Activated CD4-positive, alpha-beta memory T cell treated with anti-CD3 and anti-CD28 coated beads, Interleukin-2, amount 10 ng/mL, durations not matched to agents 7 days and 5 days (primary cell): ENCODE results near the gene PPP1R7. TPM values are rescaled to one million over a fixed set of nuclear protein-coding genes. Genes with fewer than 3 reads are reported as not detected.

ENCODE experiments used
- CTCF ChIA-PET: fragments of 350-600 bp; sonication (Branson Sonifier 250); formaldehyde crosslinking; loops from one replicate; lab custom pipeline; 2021; ENCODE audit warnings: antibody characterized with exemption, inconsistent platforms; lab: Charles Lee
- POLR2A ChIA-PET: fragments of 350-600 bp; sonication (Branson Sonifier 250); formaldehyde crosslinking; loops from one replicate; lab custom pipeline; 2021; ENCODE audit warnings: antibody characterized with exemption; lab: Charles Lee
- DNase-seq: peaks from one replicate; pipeline ENCODE4 v3.0.0-alpha.2; 2020
- H3K27ac Mint-ChIP-seq: one replicate; pipeline ENCODE4 v1.8.0; 2021; ENCODE audit warnings: mild to moderate bottlenecking, mixed read lengths
- H3K27me3 Mint-ChIP-seq: one replicate; pipeline ENCODE4 v1.8.0; 2021; ENCODE audit warnings: mixed read lengths
- H3K36me3 Mint-ChIP-seq: one replicate; pipeline ENCODE4 v1.8.0; 2021; ENCODE audit warnings: low read depth, mixed read lengths
- H3K4me1 Mint-ChIP-seq: one replicate; pipeline ENCODE4 v1.8.0; 2021; ENCODE audit warnings: mixed read lengths
- H3K4me3 Mint-ChIP-seq: one replicate; pipeline ENCODE4 v1.8.0; 2021; ENCODE audit warnings: mild to moderate bottlenecking, mixed read lengths
- H3K9me3 Mint-ChIP-seq: one replicate; pipeline ENCODE4 v1.8.0; 2021; ENCODE audit warnings: mixed read lengths
- total RNA-seq, 2 experiments: library from RNA; stranded (reverse); gene quantifications; one replicate each; pipeline ENCODE4 v1.2.3, GENCODE V29; 2021

The PPP1R7 gene
- total RNA-seq, 2 experiments from 2014 or later = 103 to 106 TPM

- no peak overlapping the region for H3K27ac Mint-ChIP-seq
- POLR2A ChIA-PET = interaction anchor here (1.2 kb wide), 1 partner anchor 12 kb away, joined by 4 read pairs; the partner anchor contains the start of genes PASK and PPP1R7
Observed at GRCh38 chr2:241161646-241162281, 11.5 kb downstream of the PPP1R7 start.

GRCh38 chr2:241163601-241164118 is 13.4 kb downstream of the PPP1R7 start:
- H3K36me3 Mint-ChIP-seq = peaks cover 57% of the 10 kb centered on the region
- H3K27ac Mint-ChIP-seq = no peak overlapping the region
- no peak for DNase-seq

More at GRCh38 chr2:241161646-241162281, 11.5 kb downstream of the PPP1R7 start:
- CTCF ChIA-PET = no interaction called here
- H3K9me3 Mint-ChIP-seq = no peaks in the 10 kb centered on the region
- peaks cover 53% of the 10 kb centered on the region for H3K36me3 Mint-ChIP-seq
- no peaks in the 10 kb centered on the region for H3K27me3 Mint-ChIP-seq
- H3K4me3 Mint-ChIP-seq = no peak overlapping the region
- peaks cover 2% of the 10 kb centered on the region for H3K4me1 Mint-ChIP-seq
- DNase-seq = no peak

GRCh38 chr2:241168366-241168765 is 18.1 kb downstream of the PPP1R7 start:
- peaks cover 71% of the 10 kb centered on the region for H3K36me3 Mint-ChIP-seq

More at GRCh38 chr2:241163601-241164118, 13.4 kb downstream of the PPP1R7 start:
- POLR2A ChIA-PET = interaction anchor here (0.9 to 1.3 kb wide), 2 partner anchors 13 to 101 kb away, joined by 3 read pairs; partner anchors contain the start of gene PPP1R7
- Mint-ChIP-seq H3K9me3 (no peaks in the 10 kb centered on the region), H3K4me3 (no peak overlapping the region), H3K4me1 (peaks cover 2% of the 10 kb centered on the region), H3K27me3 (no peaks in the 10 kb centered on the region)
- CTCF ChIA-PET = no interaction called here

GRCh38 chr2:241173557-241173956 is 23.3 kb downstream of the PPP1R7 start:
- Mint-ChIP-seq H3K9me3 (peaks cover 12% of the 10 kb centered on the region), H3K4me3 (no peak overlapping the region)
- POLR2A ChIA-PET = no interaction called here

More at GRCh38 chr2:241168366-241168765, 18.1 kb downstream of the PPP1R7 start:
- Mint-ChIP-seq H3K27me3 (no peaks in the 10 kb centered on the region), H3K4me3 (no peak overlapping the region), H3K27ac (no peak overlapping the region), H3K4me1 (peaks cover 2% of the 10 kb centered on the region), H3K9me3 (peaks cover 12% of the 10 kb centered on the region)
- DNase-seq = no peak
- POLR2A ChIA-PET = no interaction called here
- CTCF ChIA-PET = no interaction called here

GRCh38 chr2:241177526-241178334 is 27.5 kb downstream of the PPP1R7 start:
- CTCF ChIA-PET = no interaction called here
- POLR2A ChIA-PET = no interaction called here
- Mint-ChIP-seq H3K4me3 (no peak overlapping the region), H3K27me3 (no peaks in the 10 kb centered on the region), H3K9me3 (no peaks in the 10 kb centered on the region), H3K36me3 (peaks cover 46% of the 10 kb centered on the region), H3K4me1 (peaks cover 7% of the 10 kb centered on the region), H3K27ac (no peak overlapping the region)
- DNase-seq = no peak

More at GRCh38 chr2:241173557-241173956, 23.3 kb downstream of the PPP1R7 start:
- CTCF ChIA-PET = no interaction called here
- Mint-ChIP-seq H3K4me1 (no peaks in the 10 kb centered on the region), H3K27ac (no peak overlapping the region), H3K27me3 (no peaks in the 10 kb centered on the region), H3K36me3 (peaks cover 67% of the 10 kb centered on the region)
- DNase-seq = no peak

GRCh38 chr2:241178961-241179360 is 28.7 kb downstream of the PPP1R7 start:
- ChIA-PET CTCF (no interaction called here), POLR2A (no interaction called here)
- Mint-ChIP-seq H3K4me1 (peaks cover 7% of the 10 kb centered on the region), H3K9me3 (no peaks in the 10 kb centered on the region), H3K36me3 (peaks cover 38% of the 10 kb centered on the region), H3K27me3 (no peaks in the 10 kb centered on the region), H3K27ac (no peak overlapping the region), H3K4me3 (no peak overlapping the region)
- DNase-seq = no peak

GRCh38 chr2:241179899-241180298 is 29.6 kb downstream of the PPP1R7 start:
- Mint-ChIP-seq H3K27ac (no peak overlapping the region), H3K4me1 (peaks cover 7% of the 10 kb centered on the region), H3K4me3 (no peak overlapping the region), H3K9me3 (no peaks in the 10 kb centered on the region), H3K36me3 (peaks cover 32% of the 10 kb centered on the region), H3K27me3 (no peaks in the 10 kb centered on the region)
- ChIA-PET CTCF (no interaction called here), POLR2A (no interaction called here)
- DNase-seq = no peak

- peaks cover 26% of the 10 kb centered on the region for H3K36me3 Mint-ChIP-seq
- DNase-seq = no peak
- H3K27me3 Mint-ChIP-seq = no peaks in the 10 kb centered on the region
- no peak overlapping the region for H3K27ac Mint-ChIP-seq
- ChIA-PET CTCF (no interaction called here), POLR2A (no interaction called here)
- peaks cover 7% of the 10 kb centered on the region for H3K4me1 Mint-ChIP-seq
- no peaks in the 10 kb centered on the region for H3K9me3 Mint-ChIP-seq
- H3K4me3 Mint-ChIP-seq = no peak overlapping the region
Observed at GRCh38 chr2:241180495-241180894, 30.2 kb downstream of the PPP1R7 start.

GRCh38 chr2:241182126-241182525 is 31.9 kb downstream of the PPP1R7 start:
- Mint-ChIP-seq H3K4me1 (peaks cover 7% of the 10 kb centered on the region), H3K9me3 (no peaks in the 10 kb centered on the region), H3K36me3 (peaks cover 20% of the 10 kb centered on the region), H3K27ac (no peak overlapping the region), H3K4me3 (no peak overlapping the region), H3K27me3 (no peaks in the 10 kb centered on the region)
- POLR2A ChIA-PET = no interaction called here
- no peak for DNase-seq
- CTCF ChIA-PET = interaction anchor here (1.0 kb wide), 1 partner anchor 103 kb away, joined by 3 read pairs; no protein-coding TSS in a partner anchor

GRCh38 chr2:241182531-241183133 is 32.4 kb downstream of the PPP1R7 start:
- Mint-ChIP-seq H3K27me3 (no peaks in the 10 kb centered on the region), H3K4me3 (no peak overlapping the region), H3K9me3 (no peaks in the 10 kb centered on the region), H3K4me1 (peaks cover 7% of the 10 kb centered on the region), H3K27ac (no peak overlapping the region), H3K36me3 (peaks cover 20% of the 10 kb centered on the region)
- DNase-seq = no peak
- ChIA-PET CTCF (interaction anchor here (1.0 kb wide), 1 partner anchor 104 kb away, joined by 3 read pairs; no protein-coding TSS in a partner anchor), POLR2A (no interaction called here)

- no peaks in the 10 kb centered on the region for H3K27me3 Mint-ChIP-seq
- H3K9me3 Mint-ChIP-seq = no peaks in the 10 kb centered on the region
- H3K4me1 Mint-ChIP-seq = peaks cover 7% of the 10 kb centered on the region
- CTCF ChIA-PET = no interaction called here
- POLR2A ChIA-PET = no interaction called here
- DNase-seq = no peak
- no peak overlapping the region for H3K4me3 Mint-ChIP-seq
- H3K27ac Mint-ChIP-seq = no peak overlapping the region
- peaks cover 17% of the 10 kb centered on the region for H3K36me3 Mint-ChIP-seq
Observed at GRCh38 chr2:241183221-241183620, 33.0 kb downstream of the PPP1R7 start.

GRCh38 chr2:241184901-241185300 is 34.6 kb downstream of the PPP1R7 start:
- Mint-ChIP-seq H3K4me3 (no peak overlapping the region), H3K27ac (no peak overlapping the region), H3K27me3 (no peaks in the 10 kb centered on the region), H3K9me3 (no peaks in the 10 kb centered on the region), H3K36me3 (peaks cover 3% of the 10 kb centered on the region), H3K4me1 (peaks cover 3% of the 10 kb centered on the region)
- no peak for DNase-seq
- ChIA-PET CTCF (no interaction called here), POLR2A (no interaction called here)

- POLR2A ChIA-PET = no interaction called here
- Mint-ChIP-seq H3K4me1 (no peaks in the 10 kb centered on the region), H3K36me3 (no peaks in the 10 kb centered on the region), H3K27ac (no peak overlapping the region), H3K27me3 (no peaks in the 10 kb centered on the region), H3K4me3 (no peak overlapping the region), H3K9me3 (no peaks in the 10 kb centered on the region)
- CTCF ChIA-PET = no interaction called here
- no peak for DNase-seq
Observed at GRCh38 chr2:241185961-241186360, 35.7 kb downstream of the PPP1R7 start.
